B cell (primary cell): ENCODE data around the gene P2RX3. TPM values are rescaled to one million over a fixed set of nuclear protein-coding genes. Genes with fewer than 3 reads are reported as not detected.

Experiments
- ATAC-seq: fragments of 200-7000 bp; cut with Tn5 transposase; one replicate; pipeline ENCODE4 v1.10.0; 2021; ENCODE audit warnings: low read depth, mild to moderate bottlenecking, moderate number of reproducible peaks, moderate library complexity
- CTCF ChIA-PET: fragments of 350-600 bp; sonication (Branson Sonifier 250); formaldehyde crosslinking; loops from one replicate; lab custom pipeline; 2021; ENCODE audit warnings: antibody characterized with exemption, inconsistent platforms; lab: Charles Lee
- POLR2A ChIA-PET: fragments of 350-600 bp; sonication (Branson Sonifier 250); formaldehyde crosslinking; loops from one replicate; lab custom pipeline; 2021; ENCODE audit warnings: antibody characterized with exemption; lab: Charles Lee
- DNase-seq: peaks from one replicate; pipeline ENCODE4 v3.0.0; 2013
- H2AFZ ChIP-seq: 2 replicates; pipeline ENCODE4 v1.6.1; 2012; ENCODE audit warnings: mild to moderate bottlenecking, low read depth, low read length; ENCODE audit not compliant: insufficient read depth, poor library complexity, severe bottlenecking
- H3K27ac ChIP-seq, 2 donors: 1 replicate in 1 of 2; 2 replicates in 1 of 2; pipeline ENCODE4 v1.5.1; 2012 to 2013; ENCODE audit warnings: low read length in 2 of 2, mild to moderate bottlenecking in 2 of 2, moderate library complexity in 1 of 2
- H3K27me3 ChIP-seq, 4 experiments: fragments of 200-600 bp in 1 of 4; sonication (generic) in 1 of 4; replicated peaks in 1 of 4; 1 replicate in 2 of 4; 2 replicates in 2 of 4; pipeline versions ENCODE4 v1.6.1 to v1.7.0; 2013 to 2016; ENCODE audit warnings: low read length in 3 of 4, mild to moderate bottlenecking in 2 of 4, mixed read lengths in 1 of 4, moderate library complexity in 1 of 4; ENCODE audit not compliant: insufficient read depth in 4 of 4, control insufficient read depth in 3 of 4; ENCODE audit errors: control extremely low read depth in 1 of 4
- H3K36me3 ChIP-seq, 2 experiments: replicated peaks in 1 of 2; 1 replicate in 1 of 2; 2 replicates in 1 of 2; pipeline versions ENCODE4 v1.6.1 to v1.7.1; 2013; ENCODE audit warnings: low read length in 1 of 2; ENCODE audit not compliant: insufficient read depth in 2 of 2, control insufficient read depth in 1 of 2; ENCODE audit errors: control extremely low read depth in 1 of 2, extremely low read depth in 1 of 2
- H3K4me1 ChIP-seq, 2 donors: fragments of 200-600 bp in 1 of 2; sonication (generic) in 1 of 2; 1 replicate in 1 of 2; 2 replicates in 1 of 2; pipeline versions ENCODE4 v1.5.1 to v1.6.1; 2013 to 2017; ENCODE audit warnings: low read length in 2 of 2; ENCODE audit not compliant: control insufficient read depth in 2 of 2, insufficient read depth in 2 of 2
- H3K4me2 ChIP-seq: replicated peaks from 2 replicates; pipeline ENCODE3; 2012; ENCODE audit warnings: mild to moderate bottlenecking, low read depth, low read length; ENCODE audit not compliant: poor library complexity, severe bottlenecking
- H3K4me3 ChIP-seq, 5 experiments: fragments of 200-600 bp in 1 of 5; sonication (generic) in 1 of 5; 1 replicate in 3 of 5; 2 replicates in 2 of 5; pipeline versions ENCODE4 v1.5.1 to v1.7.0; 2011 to 2016; ENCODE audit warnings: low read length in 4 of 5, mild to moderate bottlenecking in 4 of 5, low read depth in 2 of 5, control low read depth in 1 of 5, moderate library complexity in 1 of 5; ENCODE audit not compliant: insufficient read depth in 1 of 5; ENCODE audit errors: control extremely low read depth in 1 of 5, extremely low read depth in 1 of 5
- H3K79me2 ChIP-seq: fragments of 200-600 bp; sonication (generic); one replicate; pipeline ENCODE4 v1.6.0; 2016; ENCODE audit warnings: low read length; ENCODE audit not compliant: control insufficient read depth, insufficient read depth
- H3K9ac ChIP-seq: fragments of 200-600 bp; sonication (generic); 2 replicates; pipeline ENCODE4 v1.6.1; 2017; ENCODE audit warnings: mild to moderate bottlenecking, low read length, moderate library complexity
- H3K9me3 ChIP-seq, 3 donors: one replicate each; pipeline versions ENCODE4 v1.6.1 to v1.7.1; 2013; ENCODE audit warnings: low read length in 2 of 3; ENCODE audit not compliant: control insufficient read depth in 2 of 3, insufficient read depth in 1 of 3; ENCODE audit errors: control extremely low read depth in 1 of 3
- H4K20me1 ChIP-seq: 2 replicates; pipeline ENCODE4 v1.6.0; 2012; ENCODE audit warnings: mild to moderate bottlenecking, low read length; ENCODE audit not compliant: insufficient read depth, control insufficient read depth, poor library complexity, severe bottlenecking
- H3K27ac Mint-ChIP-seq: one replicate; pipeline ENCODE4 v1.8.0; 2021; ENCODE audit warnings: mixed read lengths
- H3K27me3 Mint-ChIP-seq: one replicate; pipeline ENCODE4 v1.8.0; 2021; ENCODE audit warnings: mixed read lengths
- H3K4me1 Mint-ChIP-seq: one replicate; pipeline ENCODE4 v1.8.0; 2021; ENCODE audit warnings: mixed read lengths
- H3K4me3 Mint-ChIP-seq: one replicate; pipeline ENCODE4 v1.8.0; 2021; ENCODE audit warnings: mixed read lengths
- H3K9me3 Mint-ChIP-seq: one replicate; pipeline ENCODE4 v1.8.0; 2022; ENCODE audit warnings: mixed read lengths; ENCODE audit not compliant: insufficient read depth
- EZH2 ChIP-seq: IDR thresholded peaks from 2 replicates; pipeline ENCODE4 v1.6.1; 2012; ENCODE audit warnings: borderline replicate concordance, low read depth, mild to moderate bottlenecking, moderate library complexity, low read length; ENCODE audit not compliant: insufficient read depth, poor library complexity, severe bottlenecking
- WGBS: methylation state at CpG from one replicate; pipeline ENCODE4 v1.1.5; 2013; ENCODE audit warnings: missing lambda C conversion rate; ENCODE audit not compliant: insufficient coverage; 5-methylcytosine and 5-hydroxymethylcytosine counted together
- intact Hi-C: fragments of 100-400 bp; cut with micrococcal nuclease; formaldehyde crosslinking; loops from one replicate; pipeline ENCODE4 v1.10.0; 2022
- polyA plus RNA-seq: library from polyadenylated mRNA; depleted of rRNA; stranded (reverse); fragments of >200 nt; gene quantifications from 2 replicates; pipeline ENCODE4 v1.2.3, GENCODE V29; 2012
- total RNA-seq, 2 donors: library from RNA; stranded (reverse); fragments of 120-200 nt in 1 of 2; gene quantifications; 1 replicate in 1 of 2; 2 replicates in 1 of 2; pipeline versions ENCODE4 v1.2.3 to v1.2.4, GENCODE V29; 2013 to 2022
- TF ChIP-seq, protein P1 (sequence below): fragments of 200-600 bp; IDR thresholded peaks from one replicate; pipeline ENCODE4 v1.8.0; 2022; ENCODE audit warnings: antibody characterized with exemption, mild to moderate bottlenecking

P2RX3 gene
- total and polyA plus RNA-seq, 2 donors (not counting 1 experiment from before 2014, with no cell fraction given): not detected

DNA sequence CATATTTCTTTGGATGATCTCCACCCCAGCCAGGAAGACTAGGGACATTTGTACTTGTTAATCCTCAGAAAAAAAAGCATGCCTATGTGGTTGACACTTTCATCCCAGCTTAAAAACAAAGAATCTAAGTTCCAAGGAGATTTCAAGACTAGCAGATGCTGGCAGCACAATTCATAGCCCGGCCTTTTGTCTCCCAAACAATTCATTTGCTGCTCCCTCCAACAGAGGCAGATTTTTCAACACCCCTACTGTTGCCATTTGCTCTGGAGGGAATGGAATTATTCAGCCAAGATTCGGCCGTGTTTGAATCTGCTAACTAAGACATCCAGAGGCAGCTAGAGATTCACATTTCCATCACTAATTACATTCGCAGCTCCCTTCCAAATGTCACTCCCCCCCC lies 15.3 kb downstream of the P2RX3 start:
- Histone ChIP-seq H3K9ac (no peak overlapping the region), H3K4me2 (no peak overlapping the region), H3K27ac (no peak overlapping the region), H3K79me2 (no peaks in the 10 kb centered on the region), H3K4me3 (no peak overlapping the region), H3K36me3 (no peaks in the 10 kb centered on the region), H2AFZ (no peak overlapping the region), H4K20me1 (no peaks in the 10 kb centered on the region), H3K27me3 (peaks cover 0 to 6% (median 4%) of the 10 kb centered on the region in 4 experiments), H3K4me1 (peaks cover 0 to 6% of the 10 kb centered on the region in 2 donors), H3K9me3 (peaks cover 0 to 6% (median 0%) of the 10 kb centered on the region in 3 donors)
- ChIA-PET CTCF (interaction anchor here (0.6 to 2.1 kb wide), 4 partner anchors 10 to 83 kb away, joined by 3 to 10 read pairs (median 4); no protein-coding TSS in a partner anchor), POLR2A (no interaction called here)
- intact Hi-C loops: no loop called here
- no CpG with 5 or more reads among the region's 4 CpGs for WGBS
- Mint-ChIP-seq H3K9me3 (no peaks in the 10 kb centered on the region), H3K4me3 (no peak overlapping the region), H3K27ac (no peak overlapping the region), H3K27me3 (peaks cover 40% of the 10 kb centered on the region), H3K4me1 (peaks cover 3% of the 10 kb centered on the region)
- TF ChIP-seq, protein P1, sequence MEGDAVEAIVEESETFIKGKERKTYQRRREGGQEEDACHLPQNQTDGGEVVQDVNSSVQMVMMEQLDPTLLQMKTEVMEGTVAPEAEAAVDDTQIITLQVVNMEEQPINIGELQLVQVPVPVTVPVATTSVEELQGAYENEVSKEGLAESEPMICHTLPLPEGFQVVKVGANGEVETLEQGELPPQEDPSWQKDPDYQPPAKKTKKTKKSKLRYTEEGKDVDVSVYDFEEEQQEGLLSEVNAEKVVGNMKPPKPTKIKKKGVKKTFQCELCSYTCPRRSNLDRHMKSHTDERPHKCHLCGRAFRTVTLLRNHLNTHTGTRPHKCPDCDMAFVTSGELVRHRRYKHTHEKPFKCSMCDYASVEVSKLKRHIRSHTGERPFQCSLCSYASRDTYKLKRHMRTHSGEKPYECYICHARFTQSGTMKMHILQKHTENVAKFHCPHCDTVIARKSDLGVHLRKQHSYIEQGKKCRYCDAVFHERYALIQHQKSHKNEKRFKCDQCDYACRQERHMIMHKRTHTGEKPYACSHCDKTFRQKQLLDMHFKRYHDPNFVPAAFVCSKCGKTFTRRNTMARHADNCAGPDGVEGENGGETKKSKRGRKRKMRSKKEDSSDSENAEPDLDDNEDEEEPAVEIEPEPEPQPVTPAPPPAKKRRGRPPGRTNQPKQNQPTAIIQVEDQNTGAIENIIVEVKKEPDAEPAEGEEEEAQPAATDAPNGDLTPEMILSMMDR: no peak
- TF ChIP-seq EZH2: no peak
- ATAC-seq: no peak
- DNase-seq: no peak

DNA sequence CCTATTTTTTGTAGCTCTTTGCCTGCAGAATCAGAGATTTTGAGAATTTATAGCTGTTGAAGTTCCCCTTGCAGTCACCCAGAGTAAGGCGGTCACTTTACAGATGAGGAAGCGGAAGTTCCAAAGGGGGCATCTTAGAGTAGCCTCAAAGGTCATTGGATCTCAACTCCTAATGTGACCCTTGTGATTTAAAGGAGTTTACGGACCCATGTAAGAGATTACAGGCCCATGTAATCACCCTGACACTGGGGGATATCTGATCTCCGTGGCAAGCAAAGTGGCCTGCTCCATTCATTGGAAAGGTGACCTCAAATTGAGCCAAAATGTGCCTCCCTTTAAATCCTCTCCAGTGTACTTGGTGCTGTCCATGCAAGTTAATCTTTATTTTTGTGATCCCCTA lies 15.7 kb downstream of the P2RX3 start:
- no peak overlapping the region for H3K9ac ChIP-seq
- no peak for DNase-seq
- intact Hi-C loops: no loop called here
- TF ChIP-seq, protein P1: no peak
- TF ChIP-seq EZH2: no peak
- no peak overlapping the region for H2AFZ ChIP-seq
- H3K27ac ChIP-seq: no peak overlapping the region
- ChIA-PET CTCF (interaction anchor here (0.6 to 0.9 kb wide), 2 partner anchors 20 to 83 kb away, joined by 3 read pairs; no protein-coding TSS in a partner anchor), POLR2A (no interaction called here)
- H3K9me3 ChIP-seq: peaks cover 0 to 6% (median 0%) of the 10 kb centered on the region in 3 donors
- H3K4me3 Mint-ChIP-seq: no peak overlapping the region
- no peaks in the 10 kb centered on the region for H3K79me2 ChIP-seq
- H3K27me3 ChIP-seq: peaks cover 0 to 6% (median 4%) of the 10 kb centered on the region in 4 experiments
- WGBS: 50% methylated on average over 1 of the region's 4 CpGs
- no peaks in the 10 kb centered on the region for H4K20me1 ChIP-seq
- H3K4me1 Mint-ChIP-seq: peaks cover 3% of the 10 kb centered on the region
- no peak overlapping the region for H3K4me2 ChIP-seq
- H3K27me3 Mint-ChIP-seq: peaks cover 40% of the 10 kb centered on the region
- ATAC-seq: no peak
- peaks cover 0 to 6% of the 10 kb centered on the region in 2 donors for H3K4me1 ChIP-seq
- no peak overlapping the region for H3K27ac Mint-ChIP-seq
- H3K9me3 Mint-ChIP-seq: no peaks in the 10 kb centered on the region
- H3K4me3 ChIP-seq: no peak overlapping the region
- no peaks in the 10 kb centered on the region for H3K36me3 ChIP-seq
